ENCODE data around the gene ENOSF1.

DNA sequence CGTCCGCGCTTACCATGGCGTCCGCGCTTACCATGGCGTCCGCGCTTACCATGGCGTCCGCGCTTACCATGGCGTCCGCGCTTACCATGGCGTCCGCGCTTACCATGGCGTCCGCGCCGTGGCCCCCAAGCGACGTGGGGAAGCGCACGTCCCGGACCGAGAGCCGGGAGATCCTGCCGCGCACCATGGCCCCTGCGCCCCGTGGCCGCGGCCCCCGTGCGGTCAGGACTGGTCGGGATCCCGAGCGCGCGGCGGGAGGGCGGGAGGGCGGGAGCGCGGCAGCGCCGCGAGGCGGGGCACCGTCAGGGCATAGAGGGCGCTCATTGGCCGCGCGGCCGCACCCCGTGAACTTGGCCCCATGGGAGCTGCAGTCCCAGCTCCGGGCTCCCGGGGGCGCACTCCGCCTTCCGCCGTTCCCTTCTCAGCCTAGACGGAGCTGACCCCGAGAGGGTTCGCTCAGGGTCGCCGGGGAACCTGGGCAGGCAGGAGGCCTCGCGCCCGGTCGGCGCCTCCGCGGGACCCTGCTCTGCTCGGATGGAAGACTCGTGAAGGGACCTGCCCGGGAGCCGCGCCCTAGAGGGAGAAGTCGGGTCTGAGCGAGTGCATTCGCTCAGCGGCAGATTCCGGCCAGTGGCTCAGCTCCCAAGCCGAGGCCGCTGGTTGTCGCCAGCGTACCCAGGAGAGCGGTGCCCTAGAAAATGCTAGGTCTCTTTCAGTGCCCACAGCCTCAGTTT is at the start of gene ENOSF1:
- no peak for TF ChIP-seq EZH2 (IDR thresholded peaks at IDR 0.05)
- no peak for TF ChIP-seq POLR2AphosphoS5 (IDR thresholded peaks at IDR 0.05; ENCODE audit: borderline replicate concordance, low read depth, low read length)
